ENCODE data around the gene ATP6AP1.

The ATP6AP1 gene

GRCh38 chrX:154435171-154435733 is 6.8 kb downstream of the ATP6AP1 start:
- Histone ChIP-seq H3K9me3 (ENCODE audit: severe bottlenecking) (no peaks in the 10 kb centered on the region), H3K4me1 (ENCODE audit: insufficient read depth, poor library complexity, severe bottlenecking) (no peaks in the 10 kb centered on the region), H3K36me3 (ENCODE audit: low read depth) (peaks cover 7% of the 10 kb centered on the region), H3K27ac (ENCODE audit: poor library complexity, severe bottlenecking) (no peak overlapping the region), H3K27me3 (ENCODE audit: insufficient read depth, poor library complexity, severe bottlenecking) (no peaks in the 10 kb centered on the region), H3K4me3 (ENCODE audit: severe bottlenecking) (no peak overlapping the region)
- TF ChIP-seq CTCF (IDR thresholded peaks at IDR 0.05; ENCODE audit: poor library complexity, severe bottlenecking) = no peak
- DNase-seq (ENCODE audit: low spot score) (no peak), ATAC-seq (ENCODE audit: low read depth) (no peak)

GRCh38 chrX:154436374-154436982 is 8.0 kb downstream of the ATP6AP1 start:
- ATAC-seq (ENCODE audit: low read depth) = 0 out of 3 replicates have a peak, but pooled peaks have one; percentile 20
- no peak for TF ChIP-seq CTCF (IDR thresholded peaks at IDR 0.05; ENCODE audit: poor library complexity, severe bottlenecking)
- Histone ChIP-seq H3K36me3 (ENCODE audit: low read depth) (peaks cover 10% of the 10 kb centered on the region), H3K27me3 (ENCODE audit: insufficient read depth, poor library complexity, severe bottlenecking) (no peaks in the 10 kb centered on the region), H3K4me1 (ENCODE audit: insufficient read depth, poor library complexity, severe bottlenecking) (no peaks in the 10 kb centered on the region), H3K9me3 (ENCODE audit: severe bottlenecking) (no peaks in the 10 kb centered on the region), H3K4me3 (ENCODE audit: severe bottlenecking) (peak overlapping the region; percentile 95), H3K27ac (ENCODE audit: poor library complexity, severe bottlenecking) (peak overlapping the region; percentile 54)
- no peak for DNase-seq (ENCODE audit: low spot score)

DNA sequence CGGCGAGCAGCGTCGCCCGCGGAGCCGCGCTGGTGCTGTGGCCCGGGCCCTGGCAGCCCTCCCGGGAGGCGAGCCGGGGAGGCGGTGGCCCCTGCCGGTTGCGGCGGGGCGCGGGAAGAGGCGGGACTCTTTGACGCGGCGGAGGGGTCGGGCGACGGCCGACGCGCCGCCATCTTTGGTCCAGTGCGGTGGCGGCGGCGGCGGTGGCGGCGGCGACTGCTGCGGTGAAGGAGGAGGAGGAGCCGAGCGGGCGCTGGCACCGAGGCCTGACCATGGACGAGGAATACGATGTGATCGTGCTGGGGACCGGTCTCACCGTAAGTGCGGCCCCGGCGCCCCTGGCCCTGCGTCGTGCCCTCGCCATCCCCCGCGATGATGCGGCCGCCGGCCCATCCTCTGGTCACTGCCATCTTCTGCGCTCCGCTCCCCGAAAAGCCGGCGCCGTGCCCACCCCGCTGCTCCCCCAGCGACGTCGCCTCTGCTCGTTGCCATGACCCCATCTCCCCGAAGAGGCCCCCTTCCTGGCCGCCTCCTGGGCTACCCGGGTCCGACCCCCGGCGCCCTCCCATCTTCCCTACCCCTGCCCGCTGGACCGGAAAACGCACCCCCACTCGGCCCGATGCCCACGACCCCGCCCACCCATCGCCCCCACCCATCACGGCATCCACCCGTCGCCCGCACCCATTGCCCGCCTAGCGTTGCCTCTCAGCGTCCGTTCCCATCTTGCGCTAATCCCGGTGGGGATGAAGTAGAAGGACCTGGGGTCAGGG is 8.7 kb downstream of the ATP6AP1 start, which contains the start of gene GDI1:
TSS of gene GDI1 (plus strand) at position 172 of the 770 bp plus-strand sequence. CDS start at position 273, 101 bp downstream.
- DNase-seq (ENCODE audit: low spot score) = no peak

GRCh38 chrX:154437971-154438893 is 9.8 kb downstream of the ATP6AP1 start:
- no peak for DNase-seq (ENCODE audit: low spot score)
- Histone ChIP-seq H3K9me3 (ENCODE audit: severe bottlenecking) (no peaks in the 10 kb centered on the region), H3K4me3 (ENCODE audit: severe bottlenecking) (peak overlapping the region; percentile 95), H3K27ac (ENCODE audit: poor library complexity, severe bottlenecking) (peak overlapping the region; percentile 54), H3K27me3 (ENCODE audit: insufficient read depth, poor library complexity, severe bottlenecking) (no peaks in the 10 kb centered on the region), H3K36me3 (ENCODE audit: low read depth) (peaks cover 26% of the 10 kb centered on the region), H3K4me1 (ENCODE audit: insufficient read depth, poor library complexity, severe bottlenecking) (no peaks in the 10 kb centered on the region)
- TF ChIP-seq CTCF (IDR thresholded peaks at IDR 0.05; ENCODE audit: poor library complexity, severe bottlenecking) = no peak
- ATAC-seq (ENCODE audit: low read depth) = no peak

More for the DNA sequence above, 8.7 kb downstream of the ATP6AP1 start, which contains the start of gene GDI1:
- H3K9me3 ChIP-seq (ENCODE audit: severe bottlenecking) = no peaks in the 10 kb centered on the region
- H3K4me3 ChIP-seq (ENCODE audit: severe bottlenecking) = peak within 1 kb of the TSS; percentile 95
- peaks cover 17% of the 10 kb centered on the region for H3K36me3 ChIP-seq (ENCODE audit: low read depth)
- H3K27me3 ChIP-seq (ENCODE audit: insufficient read depth, poor library complexity, severe bottlenecking) = no peaks in the 10 kb centered on the region
- H3K27ac ChIP-seq (ENCODE audit: poor library complexity, severe bottlenecking) = peak within 1 kb of the TSS; percentile 54
- TF ChIP-seq CTCF (IDR thresholded peaks at IDR 0.05; ENCODE audit: poor library complexity, severe bottlenecking) = no peak
- ATAC-seq (ENCODE audit: low read depth) = peak; percentile 29; the same call in 1 of the 3 replicates
- H3K4me1 ChIP-seq (ENCODE audit: insufficient read depth, poor library complexity, severe bottlenecking) = no peaks in the 10 kb centered on the region

Measured in RWPE2 (cell line).